ENCODE data around the gene ATP10A.

GRCh38 chr15:25712192-25712960 lies 150.8 kb downstream of the ATP10A start:
- TF ChIP-seq CTCF (IDR thresholded peaks at IDR 0.05) (no peak), POLR2A (IDR thresholded peaks at IDR 0.05) (no peak)
